Activated naive CD4-positive, alpha-beta T cell treated with anti-CD3 and anti-CD28 coated beads for 36 hours (primary cell): ENCODE measurements around the gene NFRKB. TPM values are rescaled to one million over a fixed set of nuclear protein-coding genes. Genes with fewer than 3 reads are reported as not detected.
"Not testable (repeated sequence)": the region's sequence is repeated elsewhere in the genome, so short reads cannot be mapped to it uniquely, and the experiment has no call there.

ENCODE experiments used
- CTCF ChIA-PET: fragments of 350-600 bp; sonication (Branson Sonifier 250); formaldehyde crosslinking; loops from one replicate; lab custom pipeline; 2021; ENCODE audit warnings: antibody characterized with exemption; lab: Charles Lee
- DNase-seq: peaks from one replicate; pipeline ENCODE4 v3.0.0-alpha.2; 2020
- H3K27ac Mint-ChIP-seq: one replicate; pipeline ENCODE4 v1.8.0; 2021; ENCODE audit warnings: mild to moderate bottlenecking, mixed read lengths
- H3K27me3 Mint-ChIP-seq: one replicate; pipeline ENCODE4 v1.8.0; 2021; ENCODE audit warnings: low read depth, mixed read lengths
- H3K36me3 Mint-ChIP-seq: one replicate; pipeline ENCODE4 v1.8.0; 2021; ENCODE audit warnings: low read depth, mixed read lengths
- H3K4me1 Mint-ChIP-seq: one replicate; pipeline ENCODE4 v1.8.0; 2021; ENCODE audit warnings: low read depth, mixed read lengths
- H3K4me3 Mint-ChIP-seq: one replicate; pipeline ENCODE4 v1.8.0; 2021; ENCODE audit warnings: mild to moderate bottlenecking, moderate library complexity, mixed read lengths
- H3K9me3 Mint-ChIP-seq: one replicate; pipeline ENCODE4 v1.8.0; 2021; ENCODE audit warnings: mixed read lengths
- intact Hi-C: fragments of 100-400 bp; cut with micrococcal nuclease; formaldehyde crosslinking; loops from one replicate; pipeline ENCODE4 v1.15.1; 2023
- total RNA-seq, 2 experiments: library from RNA; stranded (reverse); gene quantifications; one replicate each; pipeline ENCODE4 v1.2.3, GENCODE V29; 2021

NFRKB gene
- total RNA-seq, 2 experiments from 2014 or later = 34.0 to 36.4 TPM

GRCh38 chr11:129888451-129888850 is 6.9 kb downstream of the NFRKB start:
- Mint-ChIP-seq H3K4me1 (peaks cover 32% of the 10 kb centered on the region), H3K27ac (peak overlapping the region; percentile 75), H3K36me3 (peaks cover 63% of the 10 kb centered on the region), H3K9me3 (no peaks in the 10 kb centered on the region), H3K4me3 (no peak overlapping the region), H3K27me3 (no peaks in the 10 kb centered on the region)
- CTCF ChIA-PET = interaction anchor here (0.6 to 0.7 kb wide), 2 partner anchors 37 to 65 kb away, joined by 3 read pairs; no protein-coding TSS in a partner anchor
- intact Hi-C loops = no loop called here
- peak; percentile 33 for DNase-seq

- H3K4me1 Mint-ChIP-seq = peaks cover 20% of the 10 kb centered on the region
- no peak overlapping the region for H3K27ac Mint-ChIP-seq
- H3K4me3 Mint-ChIP-seq = no peak overlapping the region
- H3K36me3 Mint-ChIP-seq = peaks cover 69% of the 10 kb centered on the region
- CTCF ChIA-PET = no interaction called here
- no peaks in the 10 kb centered on the region for H3K27me3 Mint-ChIP-seq
- intact Hi-C loops = no loop called here
- no peak for DNase-seq
- H3K9me3 Mint-ChIP-seq = no peaks in the 10 kb centered on the region
These were observed 10.0 kb downstream of the NFRKB start for GRCh38 chr11:129885381-129885780.

- intact Hi-C loops = no loop called here
- CTCF ChIA-PET = no interaction called here
These were observed 10.8 kb downstream of the NFRKB start for GRCh38 chr11:129884581-129884980.

GRCh38 chr11:129881570-129882170 is 13.7 kb downstream of the NFRKB start:
- CTCF ChIA-PET = interaction anchor here (0.6 to 1.6 kb wide), 9 partner anchors 28 to 250 kb away, joined by 3 to 15 read pairs (median 3); no protein-coding TSS in a partner anchor
- intact Hi-C loops = no loop called here
- Mint-ChIP-seq H3K9me3 (no peaks in the 10 kb centered on the region), H3K36me3 (peaks cover 61% of the 10 kb centered on the region), H3K4me3 (no peak overlapping the region), H3K4me1 (no peaks in the 10 kb centered on the region), H3K27me3 (no peaks in the 10 kb centered on the region), H3K27ac (no peak overlapping the region)
- DNase-seq = peak; percentile 62

More at GRCh38 chr11:129884581-129884980, 10.8 kb downstream of the NFRKB start:
- no peaks in the 10 kb centered on the region for H3K9me3 Mint-ChIP-seq
- no peak overlapping the region for H3K4me3 Mint-ChIP-seq
- H3K27ac Mint-ChIP-seq = no peak overlapping the region
- H3K36me3 Mint-ChIP-seq = peaks cover 68% of the 10 kb centered on the region
- H3K27me3 Mint-ChIP-seq = no peaks in the 10 kb centered on the region
- H3K4me1 Mint-ChIP-seq = peaks cover 12% of the 10 kb centered on the region
- DNase-seq = no peak

- Mint-ChIP-seq H3K27ac (no peak overlapping the region), H3K36me3 (peaks cover 64% of the 10 kb centered on the region), H3K4me1 (no peaks in the 10 kb centered on the region), H3K4me3 (no peak overlapping the region), H3K27me3 (no peaks in the 10 kb centered on the region), H3K9me3 (no peaks in the 10 kb centered on the region)
- intact Hi-C loops = no loop called here
- DNase-seq = no peak
- CTCF ChIA-PET = no interaction called here
These were observed 15.1 kb downstream of the NFRKB start for GRCh38 chr11:129880311-129880710.

- Mint-ChIP-seq H3K4me1 (peaks cover 13% of the 10 kb centered on the region), H3K9me3 (no peaks in the 10 kb centered on the region), H3K27me3 (no peaks in the 10 kb centered on the region), H3K27ac (no peak overlapping the region), H3K4me3 (no peak overlapping the region), H3K36me3 (peaks cover 57% of the 10 kb centered on the region)
- intact Hi-C loops = no loop called here
- CTCF ChIA-PET = no interaction called here
- no peak for DNase-seq
These were observed 23.5 kb downstream of the NFRKB start for GRCh38 chr11:129871914-129872313.

- H3K4me3 Mint-ChIP-seq, DNase-seq, CTCF ChIA-PET, intact Hi-C loops, H3K27me3 Mint-ChIP-seq, H3K9me3 Mint-ChIP-seq, H3K27ac Mint-ChIP-seq: not testable (repeated sequence)
- Mint-ChIP-seq H3K36me3 (peaks cover 65% of the 10 kb centered on the region), H3K4me1 (peaks cover 24% of the 10 kb centered on the region)
These were observed 26.8 kb downstream of the NFRKB start for GRCh38 chr11:129868626-129869025.

- peaks cover 68% of the 10 kb centered on the region for H3K36me3 Mint-ChIP-seq
- CTCF ChIA-PET = no interaction called here
These were observed 29.1 kb downstream of the NFRKB start for GRCh38 chr11:129866311-129866710.

GRCh38 chr11:129865701-129866100 is 29.7 kb downstream of the NFRKB start:
- CTCF ChIA-PET = interaction anchor here (1.0 kb wide), 1 partner anchor 12 kb away, joined by 3 read pairs; no protein-coding TSS in a partner anchor
- DNase-seq = peak; percentile 21
- Mint-ChIP-seq H3K27ac (peak overlapping the region; percentile 14), H3K36me3 (peaks cover 66% of the 10 kb centered on the region), H3K4me3 (no peak overlapping the region), H3K27me3 (no peaks in the 10 kb centered on the region), H3K9me3 (no peaks in the 10 kb centered on the region), H3K4me1 (peaks cover 39% of the 10 kb centered on the region)
- intact Hi-C loops = no loop called here

More at GRCh38 chr11:129866311-129866710, 29.1 kb downstream of the NFRKB start:
- intact Hi-C loops = no loop called here
- Mint-ChIP-seq H3K27me3 (no peaks in the 10 kb centered on the region), H3K4me1 (peaks cover 35% of the 10 kb centered on the region), H3K27ac (peak overlapping the region; percentile 14), H3K9me3 (no peaks in the 10 kb centered on the region), H3K4me3 (no peak overlapping the region)
- DNase-seq = no peak

- no peak for DNase-seq
- CTCF ChIA-PET = interaction anchor here (1.0 kb wide), 1 partner anchor 13 kb away, joined by 3 read pairs; no protein-coding TSS in a partner anchor
- H3K4me1 Mint-ChIP-seq = peaks cover 45% of the 10 kb centered on the region
- H3K4me3 Mint-ChIP-seq = no peak overlapping the region
- intact Hi-C loops = no loop called here
- peaks cover 69% of the 10 kb centered on the region for H3K36me3 Mint-ChIP-seq
- no peaks in the 10 kb centered on the region for H3K9me3 Mint-ChIP-seq
- no peaks in the 10 kb centered on the region for H3K27me3 Mint-ChIP-seq
- H3K27ac Mint-ChIP-seq = no peak overlapping the region
These were observed 30.6 kb downstream of the NFRKB start for GRCh38 chr11:129864811-129865210.

GRCh38 chr11:129861702-129862522 is 33.5 kb downstream of the NFRKB start:
- Mint-ChIP-seq H3K36me3 (peaks cover 63% of the 10 kb centered on the region), H3K4me1 (peaks cover 45% of the 10 kb centered on the region), H3K4me3 (no peak overlapping the region), H3K9me3 (no peaks in the 10 kb centered on the region), H3K27me3 (no peaks in the 10 kb centered on the region), H3K27ac (peak overlapping the region; percentile 38)
- intact Hi-C loops = no loop called here
- CTCF ChIA-PET = interaction anchor here (0.6 to 0.9 kb wide), 3 partner anchors 33 to 242 kb away, joined by 3 read pairs; no protein-coding TSS in a partner anchor
- no peak for DNase-seq

- intact Hi-C loops = no loop called here
- H3K4me3 Mint-ChIP-seq = no peak overlapping the region
These were observed 39.3 kb downstream of the NFRKB start for GRCh38 chr11:129856036-129856435.

More at GRCh38 chr11:129856036-129856435, 39.3 kb downstream of the NFRKB start:
- Mint-ChIP-seq H3K9me3 (no peaks in the 10 kb centered on the region), H3K27me3 (no peaks in the 10 kb centered on the region), H3K27ac (no peak overlapping the region), H3K4me1 (peaks cover 56% of the 10 kb centered on the region), H3K36me3 (peaks cover 20% of the 10 kb centered on the region)
- CTCF ChIA-PET = no interaction called here
- no peak for DNase-seq
